CMK (cell line): ENCODE measurements around the gene EIF5A.

Experiments
- DNase-seq: peaks from one replicate; pipeline ENCODE4 v3.0.0-alpha.2; 2010; ENCODE audit warnings: low read depth

EIF5A gene

DNA sequence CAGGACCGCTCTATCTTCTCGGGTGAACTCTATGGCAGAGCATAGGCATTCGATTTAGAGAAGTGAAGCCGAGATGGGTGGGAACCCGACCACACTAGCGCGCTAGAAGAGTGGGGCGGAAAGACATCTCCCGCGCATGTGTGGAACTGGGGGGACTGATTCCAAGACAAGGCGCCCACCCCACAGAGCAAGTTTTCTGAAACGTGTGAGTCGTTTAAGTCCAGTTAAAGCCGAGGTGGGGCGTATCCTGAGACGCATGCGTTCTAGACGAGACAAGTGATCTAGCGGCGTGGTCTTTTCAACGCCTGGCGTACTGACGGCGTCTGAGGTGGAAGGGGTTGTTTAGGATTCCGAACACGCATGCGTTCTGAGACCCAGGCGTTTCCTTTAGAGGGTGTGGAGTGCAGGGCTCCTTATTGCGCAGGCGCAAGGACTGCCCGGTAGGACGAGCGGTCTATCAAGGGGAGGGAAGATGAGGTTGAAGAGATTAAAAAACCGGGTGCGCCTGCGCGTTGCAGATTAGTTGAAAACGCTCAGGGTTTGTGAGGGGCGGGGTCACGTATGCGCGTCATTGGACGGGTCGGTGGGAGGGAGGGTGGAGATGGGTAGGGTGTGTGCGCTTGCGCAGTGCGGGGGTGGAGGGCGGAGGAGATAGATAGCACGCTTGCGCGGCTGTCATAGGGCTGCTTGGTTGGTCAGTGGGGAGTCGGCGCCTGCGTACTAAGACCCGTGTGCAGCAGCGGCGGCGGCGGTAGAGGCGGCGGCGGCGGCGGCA is at the start of gene EIF5A:
TSS of gene EIF5A (plus strand) at position 718 of the 775 bp plus-strand sequence. CDS start 2,008 bp downstream, outside the sequence.
- DNase-seq = peak; percentile 93

- no peak for DNase-seq
These were observed 48.5 kb upstream of the EIF5A start for GRCh38 chr17:7258731-7259554.

- no peak for DNase-seq
These were observed 47.9 kb upstream of the EIF5A start for GRCh38 chr17:7259555-7259889.

GRCh38 chr17:7260151-7260550 is 47.3 kb upstream of the EIF5A start:
- no peak for DNase-seq

GRCh38 chr17:7260651-7261378 is 46.6 kb upstream of the EIF5A start:
- no peak for DNase-seq

GRCh38 chr17:7261379-7262191 is 45.8 kb upstream of the EIF5A start:
- DNase-seq = no peak

- no peak for DNase-seq
These were observed 45.1 kb upstream of the EIF5A start, which contains the start of gene CLDN7 for GRCh38 chr17:7262192-7262934. Gene CLDN7 (minus strand): TSS chr17:7262478. CDS start chr17:7262043, 435 bp downstream.

DNA sequence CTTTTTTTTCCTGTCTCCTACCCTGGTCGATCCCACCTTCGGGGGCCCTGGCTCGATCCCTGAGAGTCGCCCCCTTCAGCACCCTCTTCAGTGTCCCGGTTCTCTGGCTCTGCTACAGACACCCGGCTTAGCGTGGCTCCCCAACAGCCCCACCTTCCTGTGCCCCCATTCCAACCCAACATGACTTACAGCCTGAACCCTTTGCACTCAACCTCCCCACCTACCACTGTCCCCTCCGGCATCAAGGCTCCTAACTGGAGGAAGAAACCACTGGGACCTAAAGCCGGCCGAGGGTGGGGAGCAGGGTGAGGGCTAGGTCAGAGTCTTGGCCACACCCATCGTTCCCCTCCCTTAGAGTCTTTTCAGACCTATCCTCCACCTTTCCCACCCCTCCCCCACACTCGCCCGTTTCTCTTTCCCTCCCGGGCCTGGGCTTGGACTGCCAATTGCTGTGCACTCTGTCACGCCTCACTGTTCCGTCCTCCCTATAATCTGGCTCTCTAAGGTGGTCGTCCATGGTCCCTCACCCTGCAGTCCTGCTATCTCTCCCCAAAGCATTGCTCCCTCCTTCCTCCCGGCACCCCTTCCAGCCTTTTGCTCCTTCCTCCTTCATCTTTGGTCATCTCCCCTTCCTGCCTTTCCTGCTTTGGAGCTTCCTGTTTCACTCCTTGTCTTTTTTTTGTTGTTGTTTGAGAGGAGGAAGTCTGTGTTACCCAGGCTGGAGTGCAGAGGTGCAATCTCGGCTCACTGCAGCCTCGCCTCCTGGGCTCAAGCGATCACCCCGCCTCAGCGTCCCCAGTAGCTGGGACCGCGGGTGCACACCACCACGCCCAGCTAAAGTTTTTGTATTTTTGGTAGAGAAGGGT is 44.3 kb upstream of the EIF5A start:
- no peak for DNase-seq

DNA sequence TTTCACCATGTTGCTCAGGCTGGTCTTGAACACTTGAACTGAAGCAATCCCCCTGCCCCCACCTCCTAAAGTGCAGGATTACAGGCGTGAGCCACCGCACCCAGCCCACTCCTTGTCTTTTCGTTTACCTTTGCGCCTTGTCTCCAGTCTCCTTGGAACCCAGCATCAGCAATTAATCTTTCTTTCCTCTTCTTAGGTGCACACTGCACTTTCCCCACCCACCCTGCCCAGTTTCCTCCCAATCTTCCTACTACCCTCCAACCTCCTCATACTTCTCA is 43.7 kb upstream of the EIF5A start:
- DNase-seq = no peak

DNA sequence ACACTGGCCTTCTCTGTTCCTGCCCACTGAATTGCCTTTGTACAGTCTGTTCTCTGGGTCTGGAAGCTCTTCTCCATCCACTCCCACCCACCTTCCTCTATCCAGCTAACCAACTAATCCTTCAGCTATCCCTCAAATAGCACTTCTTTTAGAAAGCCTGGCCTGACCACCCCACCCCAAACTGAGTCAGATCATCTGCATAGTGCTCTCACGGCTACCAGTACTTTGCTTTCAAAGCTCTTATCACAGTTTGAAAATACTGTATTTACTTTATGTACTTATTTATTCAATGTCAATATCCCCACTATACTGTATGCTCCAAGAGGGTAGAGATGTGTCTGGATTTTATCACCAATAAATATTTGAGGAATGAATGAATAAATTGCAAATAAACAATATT is 40.6 kb upstream of the EIF5A start:
- no peak for DNase-seq

DNA sequence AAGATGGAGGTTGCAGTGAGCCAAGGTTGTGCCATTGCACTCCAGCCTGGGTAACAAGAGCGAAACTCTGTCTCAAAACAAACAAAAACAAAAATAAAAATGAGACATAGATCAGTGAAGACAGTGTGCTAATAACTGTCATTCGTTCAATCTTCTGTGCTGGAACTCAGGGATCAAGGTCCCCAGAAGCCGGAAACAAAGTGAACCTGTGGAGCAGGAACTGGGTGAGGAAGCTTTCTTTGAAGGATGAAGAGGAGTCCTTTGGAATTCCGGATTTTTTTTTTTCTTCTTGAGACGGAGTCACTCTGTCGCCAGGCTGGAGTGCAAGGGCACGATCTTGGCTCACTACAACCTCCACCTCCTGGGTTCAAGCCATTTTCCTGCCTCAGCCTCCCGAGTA is 28.0 kb upstream of the EIF5A start:
- no peak for DNase-seq

DNA sequence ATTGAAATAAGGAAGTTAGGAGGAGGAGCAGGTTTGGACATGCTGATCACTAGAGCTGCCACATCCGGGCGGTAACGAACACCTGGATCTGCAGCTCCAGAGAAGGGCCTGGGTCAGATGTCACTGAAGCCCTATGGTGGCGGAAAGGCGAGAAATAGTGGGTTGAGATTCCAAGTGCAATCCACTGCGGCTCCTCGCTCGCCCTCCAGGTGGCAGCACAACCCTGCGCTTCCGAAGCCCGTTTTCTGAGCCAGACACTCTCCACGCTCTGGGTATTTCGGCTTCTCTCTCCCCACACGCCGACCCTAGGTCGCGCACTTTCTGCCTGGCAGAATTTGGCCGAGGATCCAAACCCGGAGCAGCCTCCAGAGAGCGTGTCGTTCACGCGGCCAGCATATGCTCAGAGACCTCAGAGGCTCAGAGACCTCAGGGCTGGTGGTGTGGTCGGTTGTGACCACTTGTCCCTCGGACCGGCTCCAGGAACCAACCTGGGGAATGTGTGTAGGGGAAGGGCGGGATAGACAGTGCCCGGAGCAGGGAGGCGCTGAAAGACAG is 26.8 kb upstream of the EIF5A start:
- DNase-seq = no peak

DNA sequence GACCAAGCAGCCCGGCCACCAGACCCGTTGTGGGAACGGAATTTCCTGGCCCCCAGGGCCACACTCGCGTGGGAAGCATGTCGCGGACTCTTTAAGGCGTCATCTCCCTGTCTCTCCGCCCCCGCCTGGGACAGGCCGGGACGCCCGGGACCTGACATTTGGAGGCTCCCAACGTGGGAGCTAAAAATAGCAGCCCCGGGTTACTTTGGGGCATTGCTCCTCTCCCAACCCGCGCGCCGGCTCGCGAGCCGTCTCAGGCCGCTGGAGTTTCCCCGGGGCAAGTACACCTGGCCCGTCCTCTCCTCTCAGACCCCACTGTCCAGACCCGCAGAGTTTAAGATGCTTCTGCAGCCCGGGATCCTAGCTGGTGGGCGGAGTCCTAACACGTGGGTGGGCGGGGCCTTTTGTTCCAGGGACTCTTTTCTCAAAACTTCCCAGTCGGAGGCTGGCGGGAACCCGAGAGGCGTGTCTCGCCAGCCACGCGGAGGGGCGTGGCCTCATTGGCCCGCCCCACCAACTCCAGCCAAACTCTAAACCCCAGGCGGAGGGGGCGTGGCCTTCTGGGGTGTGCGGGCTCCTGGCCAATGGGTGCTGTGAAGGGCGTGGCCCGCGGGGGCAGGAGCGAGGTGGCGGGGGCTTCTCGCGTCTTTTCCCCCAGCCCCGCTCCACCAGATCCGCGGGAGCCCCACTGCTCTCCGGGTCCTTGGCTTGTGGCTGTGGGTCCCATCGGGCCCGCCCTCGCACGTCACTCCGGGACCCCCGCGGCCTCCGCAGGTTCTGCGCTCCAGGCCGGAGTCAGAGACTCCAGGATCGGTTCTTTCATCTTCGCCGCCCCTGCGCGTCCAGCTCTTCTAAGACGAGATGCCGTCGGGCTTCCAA is 26.1 kb upstream of the EIF5A start, which contains the start of gene SLC2A4:
TSS of gene SLC2A4 (plus strand) at position 645 of the 879 bp plus-strand sequence. CDS start at position 862, 217 bp downstream.
- DNase-seq = no peak

DNA sequence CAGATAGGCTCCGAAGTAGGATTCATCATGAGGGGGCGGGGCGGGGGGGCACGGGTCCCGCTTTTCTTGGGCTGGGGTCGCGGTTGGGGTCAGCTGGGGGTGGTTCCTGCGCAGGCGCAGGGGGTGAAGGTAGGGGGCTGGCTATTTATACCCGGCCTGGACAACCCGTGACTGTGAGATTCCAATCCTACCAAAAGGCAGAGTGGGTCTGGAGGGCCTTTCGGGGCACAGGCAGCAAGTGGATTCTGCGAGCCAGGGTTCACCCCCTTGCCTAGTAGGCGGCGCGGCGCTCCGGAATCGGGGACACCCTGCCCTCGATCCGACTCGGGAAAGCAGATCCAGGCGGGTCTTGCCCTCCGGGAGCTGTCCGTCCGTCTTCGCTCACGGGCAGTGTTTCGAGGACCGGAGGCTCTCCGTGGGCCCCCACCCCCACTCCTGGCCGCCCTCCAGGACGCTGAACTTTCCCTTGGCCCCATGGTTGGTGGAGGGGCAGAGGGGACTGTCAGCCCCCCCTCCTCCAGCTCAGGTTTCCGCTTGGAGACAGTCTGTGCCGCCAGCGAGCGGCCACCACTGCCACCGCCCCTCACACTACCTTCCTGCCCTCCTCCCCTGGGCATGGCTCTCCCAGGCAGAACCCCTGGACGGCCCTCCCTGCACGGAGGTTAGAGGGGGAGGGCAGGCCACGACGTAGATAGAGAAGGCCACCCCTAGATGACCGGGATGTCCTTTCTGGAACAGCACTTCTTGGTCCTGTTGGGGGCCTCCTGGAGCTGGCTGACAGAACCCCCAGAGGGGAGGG is 25.3 kb upstream of the EIF5A start:
- DNase-seq = no peak

GRCh38 chr17:7282752-7283321 is 24.6 kb upstream of the EIF5A start:
- no peak for DNase-seq

DNA sequence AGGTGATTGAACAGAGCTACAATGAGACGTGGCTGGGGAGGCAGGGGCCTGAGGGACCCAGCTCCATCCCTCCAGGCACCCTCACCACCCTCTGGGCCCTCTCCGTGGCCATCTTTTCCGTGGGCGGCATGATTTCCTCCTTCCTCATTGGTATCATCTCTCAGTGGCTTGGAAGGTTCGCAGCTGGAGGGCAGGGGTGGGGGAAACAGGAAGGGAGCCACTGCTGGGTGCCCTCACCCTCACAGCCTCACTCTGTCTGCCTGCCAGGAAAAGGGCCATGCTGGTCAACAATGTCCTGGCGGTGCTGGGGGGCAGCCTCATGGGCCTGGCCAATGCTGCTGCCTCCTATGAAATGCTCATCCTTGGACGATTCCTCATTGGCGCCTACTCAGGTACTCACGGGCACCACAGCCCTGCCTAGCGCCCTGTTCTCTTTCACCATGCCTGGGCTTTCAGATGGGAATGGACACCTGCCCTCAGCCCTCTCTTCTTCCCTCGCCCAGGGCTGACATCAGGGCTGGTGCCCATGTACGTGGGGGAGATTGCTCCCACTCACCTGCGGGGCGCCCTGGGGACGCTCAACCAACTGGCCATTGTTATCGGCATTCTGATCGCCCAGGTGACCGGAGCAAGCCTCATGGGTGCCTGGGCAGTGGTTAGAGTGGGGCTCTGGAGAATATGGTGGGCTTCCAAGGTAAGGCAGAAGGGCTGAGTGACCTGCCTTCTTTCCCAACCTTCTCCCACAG is 23.8 kb upstream of the EIF5A start:
- no peak for DNase-seq

- DNase-seq = no peak
These were observed 22.5 kb upstream of the EIF5A start for GRCh38 chr17:7284911-7285310.
